H1 (cell line): ENCODE measurements around the gene SNAP47. TPM values are rescaled to one million over a fixed set of nuclear protein-coding genes. Genes with fewer than 3 reads are reported as not detected.

Experiments used
- ATF2 ChIP-seq: IDR thresholded peaks from 2 replicates; pipeline ENCODE4 v1.6.1; 2012; ENCODE audit warnings: low read length, inconsistent platforms
- CBX5 ChIP-seq: fragments of 300-800, 300-1000 bp; sonication (generic); IDR thresholded peaks from 2 replicates; pipeline ENCODE4 v1.7.1; 2016; ENCODE audit warnings: antibody characterized with exemption, low read length, low read depth
- CHD7 ChIP-seq: fragments of 300-600 bp; sonication (generic); IDR thresholded peaks from 2 replicates; pipeline ENCODE4 v1.7.1; 2012; ENCODE audit warnings: low read length, moderate library complexity, mild to moderate bottlenecking, inconsistent platforms; ENCODE audit not compliant: insufficient replicate concordance
- CTCF ChIP-seq, 3 experiments: IDR thresholded peaks; 1 replicate in 2 of 3; 2 replicates in 1 of 3; pipeline versions ENCODE4 v1.5.1 to v1.6.1; 2011; ENCODE audit warnings: low read length in 3 of 3, mild to moderate bottlenecking in 3 of 3, inconsistent platforms in 2 of 3, low read depth in 1 of 3, moderate library complexity in 1 of 3; ENCODE audit not compliant: insufficient read depth in 1 of 3; ENCODE audit errors: control extremely low read depth in 1 of 3
- GABPA ChIP-seq: IDR thresholded peaks from 2 replicates; pipeline ENCODE4 v1.6.1; 2011; ENCODE audit warnings: mild to moderate bottlenecking, low read length, moderate library complexity, borderline replicate concordance; ENCODE audit not compliant: insufficient read depth
- polyA plus RNA-seq, 7 experiments: library from polyadenylated mRNA; depleted of rRNA in 3 of 7; stranded (reverse) in 5 of 7; unstranded in 2 of 7; fragments of >200 nt in 5 of 7; fragments of 200-250 nt in 2 of 7; gene quantifications; 1 replicate in 5 of 7; 2 replicates in 1 of 7; 4 replicates in 1 of 7; pipeline versions ENCODE4 v1.2.1 to v1.2.3, GENCODE V29; 2011 to 2013; ENCODE audit warnings: missing spikeins in 2 of 7, mixed read lengths in 2 of 7
- total RNA-seq: library from RNA; stranded (reverse); fragmentation: NEBNext Ultra II Directional; extraction: Animal tissue kit (Norgen Biotek cat#: 25700); gene quantifications from 2 replicates; pipeline ENCODE4 v1.2.1, GENCODE V29; 2021

The SNAP47 gene
- total and polyA plus RNA-seq, 2 of the 8 experiments (the other 6 are each of a cell fraction or from before 2014, with no cell fraction given) = 37.6 to 42.2 TPM

- TF ChIP-seq CHD7 = no peak
- no peak for TF ChIP-seq GABPA
- no peak for TF ChIP-seq ATF2
- no peak for TF ChIP-seq CBX5
- TF ChIP-seq CTCF (IDR thresholded peaks at IDR 0.05; ENCODE audit: control extremely low read depth in 1 of 3, insufficient read depth in 1 of 3, low read depth in 1 of 3, low read length in 3 of 3) = no peak
Measured at GRCh38 chr1:227779685-227780084, 44.5 kb downstream of the SNAP47 start (continued).
